Activated T-cell treated with anti-CD3 and anti-CD28 coated beads for 1 hour (primary cell): ENCODE results near the gene ELOVL6.
"Not testable (repeated sequence)": the region's sequence is repeated elsewhere in the genome, so short reads cannot be mapped to it uniquely, and the experiment has no call there.

Source experiments
- DNase-seq: peaks from one replicate; pipeline ENCODE4 v3.0.0-alpha.2; 2020; ENCODE audit warnings: low read depth

ELOVL6 gene

GRCh38 chr4:110196871-110197528 is 1.4 kb downstream of the ELOVL6 start:
- peak; percentile 48 for DNase-seq

- DNase-seq = peak; percentile 11
Observed at GRCh38 chr4:110196206-110196870, 2.1 kb downstream of the ELOVL6 start.

GRCh38 chr4:110195561-110196205 is 2.7 kb downstream of the ELOVL6 start:
- DNase-seq = no peak

- peak; percentile 50 for DNase-seq
Observed at GRCh38 chr4:110193822-110194761, 4.3 kb downstream of the ELOVL6 start.

- DNase-seq = not testable (repeated sequence)
Observed at GRCh38 chr4:110193287-110193686, 5.1 kb downstream of the ELOVL6 start.

- DNase-seq = no peak
Observed at GRCh38 chr4:110190249-110190648, 8.2 kb downstream of the ELOVL6 start.

GRCh38 chr4:110188113-110188512 is 10.3 kb downstream of the ELOVL6 start:
- no peak for DNase-seq

- no peak for DNase-seq
Observed at GRCh38 chr4:110184791-110185155, 13.6 kb downstream of the ELOVL6 start.

GRCh38 chr4:110184140-110184790 is 14.2 kb downstream of the ELOVL6 start:
- no peak for DNase-seq

- no peak for DNase-seq
Observed at GRCh38 chr4:110183643-110184042, 14.8 kb downstream of the ELOVL6 start.

- no peak for DNase-seq
Observed at GRCh38 chr4:110183058-110183457, 15.4 kb downstream of the ELOVL6 start.

GRCh38 chr4:110181890-110182289 is 16.5 kb downstream of the ELOVL6 start:
- no peak for DNase-seq

GRCh38 chr4:110175634-110176033 is 22.8 kb downstream of the ELOVL6 start:
- DNase-seq = no peak

- no peak for DNase-seq
Observed at GRCh38 chr4:110172972-110173371, 25.4 kb downstream of the ELOVL6 start.

- no peak for DNase-seq
Observed at GRCh38 chr4:110171971-110172370, 26.4 kb downstream of the ELOVL6 start.

- no peak for DNase-seq
Observed at GRCh38 chr4:110170861-110171260, 27.6 kb downstream of the ELOVL6 start.

GRCh38 chr4:110165382-110166286 is 32.8 kb downstream of the ELOVL6 start:
- DNase-seq = peak; percentile 33

GRCh38 chr4:110164856-110165255 is 33.6 kb downstream of the ELOVL6 start:
- no peak for DNase-seq

GRCh38 chr4:110164251-110164650 is 34.2 kb downstream of the ELOVL6 start:
- DNase-seq = no peak

GRCh38 chr4:110163327-110164069 is 34.9 kb downstream of the ELOVL6 start:
- DNase-seq = no peak
